H9 (cell line): ENCODE data around the gene TFAP2C. TPM values are rescaled to one million over a fixed set of nuclear protein-coding genes. Genes with fewer than 3 reads are reported as not detected.

ENCODE experiments used
- DNase-seq: peaks from one replicate; pipeline ENCODE4 v3.0.0-alpha.2; 2017
- H2AFZ ChIP-seq: one replicate; pipeline ENCODE4 v1.6.1; 2013; ENCODE audit warnings: mild to moderate bottlenecking, low read length, control low read depth, moderate library complexity
- H2AK5ac ChIP-seq: 2 replicates; pipeline ENCODE4 v1.6.1; 2013; ENCODE audit warnings: low read length, control low read depth, mixed read lengths; ENCODE audit not compliant: insufficient read length
- H2BK120ac ChIP-seq: one replicate; pipeline ENCODE4 v1.6.1; 2013; ENCODE audit warnings: low read depth, mild to moderate bottlenecking, low read length, control low read depth, inconsistent platforms; ENCODE audit not compliant: poor library complexity, severe bottlenecking
- H2BK12ac ChIP-seq: 2 replicates; pipeline ENCODE4 v1.6.1; 2013; ENCODE audit warnings: low read length, control low read depth, mixed read lengths, low read depth; ENCODE audit not compliant: insufficient read length
- H2BK15ac ChIP-seq: 2 replicates; pipeline ENCODE4 v1.6.1; 2013; ENCODE audit warnings: low read depth, low read length, control low read depth
- H2BK20ac ChIP-seq: one replicate; pipeline ENCODE4 v1.6.1; 2013; ENCODE audit warnings: low read depth, mild to moderate bottlenecking, low read length, control low read depth, inconsistent platforms; ENCODE audit not compliant: poor library complexity, severe bottlenecking
- H2BK5ac ChIP-seq: 2 replicates; pipeline ENCODE4 v1.6.1; 2013; ENCODE audit warnings: low read length, control low read depth, mixed read lengths; ENCODE audit not compliant: insufficient read length
- H3K14ac ChIP-seq: 2 replicates; pipeline ENCODE4 v1.6.1; 2013; ENCODE audit warnings: low read length, control low read depth; ENCODE audit not compliant: insufficient read depth
- H3K18ac ChIP-seq: 2 replicates; pipeline ENCODE4 v1.6.1; 2013; ENCODE audit warnings: low read depth, mild to moderate bottlenecking, mixed read lengths, low read length, control low read depth; ENCODE audit not compliant: insufficient read length
- H3K23ac ChIP-seq: 2 replicates; pipeline ENCODE4 v1.6.1; 2013; ENCODE audit warnings: low read length, control low read depth, mixed read lengths, low read depth; ENCODE audit not compliant: insufficient read length
- H3K23me2 ChIP-seq: 2 replicates; pipeline ENCODE4 v1.6.1; 2013; ENCODE audit warnings: low read depth, mild to moderate bottlenecking, mixed read lengths, low read length, control low read depth; ENCODE audit not compliant: insufficient read length, poor library complexity, severe bottlenecking
- H3K27ac ChIP-seq: 2 replicates; pipeline ENCODE4 v1.5.1; 2013; ENCODE audit warnings: low read length, control low read depth, mixed read lengths, low read depth; ENCODE audit not compliant: insufficient read length
- H3K27me3 ChIP-seq: 2 replicates; pipeline ENCODE4 v1.6.1; 2013; ENCODE audit warnings: low read length, control low read depth, inconsistent platforms; ENCODE audit not compliant: insufficient read depth
- H3K4ac ChIP-seq: 2 replicates; pipeline ENCODE4 v1.6.1; 2013; ENCODE audit warnings: low read depth, mild to moderate bottlenecking, control low read depth, inconsistent platforms, low read length, moderate library complexity
- H3K4me1 ChIP-seq: 2 replicates; pipeline ENCODE4 v1.6.1; 2013; ENCODE audit warnings: low read length, control low read depth, inconsistent platforms; ENCODE audit not compliant: insufficient read depth
- H3K4me2 ChIP-seq: 2 replicates; pipeline ENCODE4 v1.6.1; 2013; ENCODE audit warnings: low read length, control low read depth, mixed read lengths; ENCODE audit not compliant: insufficient read length, insufficient read depth
- H3K56ac ChIP-seq: 2 replicates; pipeline ENCODE4 v1.6.1; 2013; ENCODE audit warnings: low read depth, mild to moderate bottlenecking, mixed read lengths, low read length, control low read depth; ENCODE audit not compliant: insufficient read length
- H3K79me1 ChIP-seq: 2 replicates; pipeline ENCODE4 v1.6.1; 2013; ENCODE audit warnings: low read depth, mild to moderate bottlenecking, moderate library complexity, low read length, control low read depth, inconsistent platforms; ENCODE audit not compliant: insufficient read depth, poor library complexity, severe bottlenecking
- H3K79me2 ChIP-seq: 2 replicates; pipeline ENCODE4 v1.6.1; 2013; ENCODE audit warnings: low read length, control low read depth, inconsistent platforms; ENCODE audit not compliant: insufficient read depth
- H3K9ac ChIP-seq: 2 replicates; pipeline ENCODE4 v1.6.1; 2013; ENCODE audit warnings: low read length, control low read depth, mixed read lengths; ENCODE audit not compliant: insufficient read length; ENCODE audit errors: extremely low read depth
- H3K9me3 ChIP-seq: one replicate; pipeline ENCODE4 v1.6.1; 2013; ENCODE audit warnings: low read depth, low read length, inconsistent platforms; ENCODE audit not compliant: control insufficient read depth
- H3T11ph ChIP-seq: one replicate; pipeline ENCODE4 v1.6.1; 2013; ENCODE audit warnings: mild to moderate bottlenecking, low read length, control low read depth, inconsistent platforms
- H4K20me1 ChIP-seq: one replicate; pipeline ENCODE4 v1.6.1; 2013; ENCODE audit not compliant: control insufficient read depth, insufficient read length, insufficient read depth
- H4K5ac ChIP-seq: 2 replicates; pipeline ENCODE4 v1.6.1; 2013; ENCODE audit warnings: low read depth, mild to moderate bottlenecking, mixed read lengths, low read length, control low read depth; ENCODE audit not compliant: insufficient read length
- H4K8ac ChIP-seq: replicated peaks from 2 replicates; pipeline ENCODE4 v1.6.1; 2013; ENCODE audit warnings: low read length, control low read depth, mixed read lengths, low read depth; ENCODE audit not compliant: insufficient read length
- H4K91ac ChIP-seq: 2 replicates; pipeline ENCODE4 v1.6.1; 2013; ENCODE audit warnings: low read depth, mild to moderate bottlenecking, moderate library complexity, mixed read lengths, low read length, control low read depth; ENCODE audit not compliant: insufficient read length
- H3K27ac Mint-ChIP-seq, 3 experiments: 2 replicates in 2 of 3; 3 replicates in 1 of 3; pipeline ENCODE4 v1.8.0; 2020 to 2021; ENCODE audit warnings: mixed read lengths in 3 of 3, mild to moderate bottlenecking in 1 of 3, moderate library complexity in 1 of 3
- H3K27me3 Mint-ChIP-seq: 2 replicates; pipeline ENCODE4 v1.8.0; 2021; ENCODE audit warnings: low read depth, mild to moderate bottlenecking, moderate library complexity, mixed read lengths
- H3K36me3 Mint-ChIP-seq, 3 experiments: 2 replicates in 2 of 3; 3 replicates in 1 of 3; pipeline ENCODE4 v1.8.0; 2020 to 2021; ENCODE audit warnings: low read depth in 3 of 3, mixed read lengths in 3 of 3; ENCODE audit not compliant: insufficient read depth in 1 of 3
- H3K4me1 Mint-ChIP-seq, 2 experiments: 2 replicates each; pipeline ENCODE4 v1.8.0; 2020; ENCODE audit warnings: mixed read lengths in 2 of 2
- H3K4me3 Mint-ChIP-seq, 2 experiments: 2 replicates in 1 of 2; 3 replicates in 1 of 2; pipeline ENCODE4 v1.8.0; 2020 to 2021; ENCODE audit warnings: mild to moderate bottlenecking in 2 of 2, mixed read lengths in 2 of 2, moderate library complexity in 1 of 2
- H3K9me3 Mint-ChIP-seq, 2 experiments: 2 replicates in 1 of 2; 3 replicates in 1 of 2; pipeline ENCODE4 v1.8.0; 2020; ENCODE audit warnings: mild to moderate bottlenecking in 2 of 2, mixed read lengths in 2 of 2, moderate library complexity in 1 of 2
- CTCF ChIP-seq: fragments of 200-600 bp; sonication (generic); conservative IDR thresholded peaks from 3 replicates; pipeline ENCODE4 v1.8.0; 2021; ENCODE audit warnings: antibody characterized with exemption, mild to moderate bottlenecking
- WGBS: extraction: QIAGEN DNeasy Blood & Tissue Kit; methylation state at CpG from one replicate; pipeline ENCODE4 v1.1.7; 2013; ENCODE audit warnings: missing lambda C conversion rate, low lambda C conversion rate, mixed read lengths; ENCODE audit not compliant: insufficient read length; ENCODE audit errors: extremely low coverage; 5-methylcytosine and 5-hydroxymethylcytosine counted together
- total RNA-seq: library from RNA; stranded (reverse); gene quantifications from 2 replicates; pipeline ENCODE4 v1.2.1, GENCODE V29; 2021

The TFAP2C gene
- total RNA-seq, 1 experiment from 2014 or later, result 24.3 TPM

GRCh38 chr20:56653211-56653610 lies 24.1 kb downstream of the TFAP2C start:
- no peak overlapping the region for H4K91ac ChIP-seq
- H2BK120ac ChIP-seq, result no peak overlapping the region
- no peaks in the 10 kb centered on the region for H3K9me3 ChIP-seq
- H2BK15ac ChIP-seq, result no peak overlapping the region
- no peak overlapping the region for H3K4ac ChIP-seq
- H2BK20ac ChIP-seq, result no peak overlapping the region
- no peaks in the 10 kb centered on the region for H3K79me2 ChIP-seq
- H3K27me3 Mint-ChIP-seq, result no peaks in the 10 kb centered on the region; the same call in 1 of the 2 replicates
- WGBS, result no CpG with 5 or more reads among the region's 4 CpGs
- no peak overlapping the region for H3K27ac ChIP-seq
- no peaks in the 10 kb centered on the region for H4K20me1 ChIP-seq
- no peak for DNase-seq
- H3K36me3 Mint-ChIP-seq, result 0 out of 7 replicates have a peak, but pooled peaks cover 0 to 6% (median 0%) of the 10 kb centered on the region in 3 experiments
- no peak overlapping the region for H4K5ac ChIP-seq
- H3T11ph ChIP-seq, result no peak overlapping the region
- no peak overlapping the region for H3K14ac ChIP-seq
- H3K23ac ChIP-seq, result no peak overlapping the region
- H3K79me1 ChIP-seq, result no peaks in the 10 kb centered on the region
- H2BK12ac ChIP-seq, result no peak overlapping the region
- H2AK5ac ChIP-seq, result no peak overlapping the region
- no peaks in the 10 kb centered on the region for H3K23me2 ChIP-seq
- no peak overlapping the region for H3K9ac ChIP-seq
- no peak overlapping the region for H2BK5ac ChIP-seq
- no peak overlapping the region for H3K56ac ChIP-seq
- no peak overlapping the region for H2AFZ ChIP-seq
- H3K4me1 ChIP-seq, result no peaks in the 10 kb centered on the region
- H3K9me3 Mint-ChIP-seq, result peaks cover 0 to 3% of the 10 kb centered on the region in 2 experiments; a peak in 1 of 5 replicates
- H4K8ac ChIP-seq, result no peak overlapping the region
- TF ChIP-seq CTCF, result no peak
- H3K4me2 ChIP-seq, result no peak overlapping the region
- no peak overlapping the region for H3K18ac ChIP-seq
- H3K4me3 Mint-ChIP-seq, result no peak overlapping the region
- H3K27ac Mint-ChIP-seq, result no peak overlapping the region
- no peaks in the 10 kb centered on the region for H3K27me3 ChIP-seq
- H3K4me1 Mint-ChIP-seq, result no peaks in the 10 kb centered on the region
